ENCODE data around the gene RSPRY1.

RSPRY1 gene

DNA sequence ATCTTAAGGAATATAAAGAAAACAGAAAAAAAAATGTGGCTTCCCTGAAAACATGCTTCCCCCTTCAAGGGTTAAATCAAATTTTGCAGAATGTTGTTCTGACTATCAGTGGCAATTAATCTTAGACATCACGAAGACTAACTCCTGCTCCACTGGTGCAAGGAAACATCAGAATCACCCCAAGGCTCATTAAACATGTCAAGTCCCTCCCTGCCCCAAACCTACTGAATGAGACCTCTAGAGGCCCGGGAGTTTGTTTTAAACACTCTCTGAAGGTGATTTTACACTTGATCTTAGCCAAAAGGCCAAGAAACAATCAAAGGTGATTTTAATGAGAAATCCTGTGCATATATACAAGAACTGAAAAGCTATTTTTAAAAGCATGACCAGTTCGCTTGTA is 18.6 kb upstream of the RSPRY1 start:
- TF ChIP-seq FOXP2 (optimal IDR thresholded peaks at IDR 0.05; ENCODE audit: borderline replicate concordance, extremely low read depth, extremely low read length, insufficient read depth), result no peak
- TF ChIP-seq REST (IDR thresholded peaks at IDR 0.05; ENCODE audit: insufficient read depth in 1 of 2, low read depth in 2 of 2, low read length in 2 of 2), result no peak
- TF ChIP-seq POLR2AphosphoS5 (IDR thresholded peaks at IDR 0.05; ENCODE audit: low read depth, low read length), result no peak
- no peak for TF ChIP-seq TAF1 (IDR thresholded peaks at IDR 0.05; ENCODE audit: borderline replicate concordance, insufficient read depth, low read length)
- no peak for TF ChIP-seq SIN3A (IDR thresholded peaks at IDR 0.05; ENCODE audit: borderline replicate concordance, insufficient read depth, low read length)

DNA sequence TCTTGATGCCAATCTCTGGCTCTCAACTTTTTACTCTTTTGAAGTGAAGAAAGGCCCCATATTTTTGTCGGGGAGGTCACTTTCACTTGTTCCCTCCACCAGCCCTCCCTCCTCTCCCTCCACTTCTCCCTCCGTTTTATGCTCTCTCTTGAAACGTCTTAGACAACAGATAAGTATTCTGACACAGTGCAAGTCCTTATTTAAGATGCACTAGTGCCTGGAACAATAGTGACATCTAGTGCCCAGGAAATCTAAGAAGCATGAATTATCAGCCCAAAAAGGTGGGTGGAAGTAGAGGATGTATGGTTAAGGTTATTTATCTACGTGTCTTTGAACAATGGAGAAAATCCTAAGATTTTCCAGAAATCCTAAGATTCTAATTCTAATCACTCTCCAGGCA is 18.2 kb upstream of the RSPRY1 start:
- TF ChIP-seq POLR2AphosphoS5 (IDR thresholded peaks at IDR 0.05; ENCODE audit: low read depth, low read length) (no peak), SIN3A (IDR thresholded peaks at IDR 0.05; ENCODE audit: borderline replicate concordance, insufficient read depth, low read length) (no peak), FOXP2 (optimal IDR thresholded peaks at IDR 0.05; ENCODE audit: borderline replicate concordance, extremely low read depth, extremely low read length, insufficient read depth) (no peak), TAF1 (IDR thresholded peaks at IDR 0.05; ENCODE audit: borderline replicate concordance, insufficient read depth, low read length) (no peak), REST (IDR thresholded peaks at IDR 0.05; ENCODE audit: insufficient read depth in 1 of 2, low read depth in 2 of 2, low read length in 2 of 2) (no peak)

DNA sequence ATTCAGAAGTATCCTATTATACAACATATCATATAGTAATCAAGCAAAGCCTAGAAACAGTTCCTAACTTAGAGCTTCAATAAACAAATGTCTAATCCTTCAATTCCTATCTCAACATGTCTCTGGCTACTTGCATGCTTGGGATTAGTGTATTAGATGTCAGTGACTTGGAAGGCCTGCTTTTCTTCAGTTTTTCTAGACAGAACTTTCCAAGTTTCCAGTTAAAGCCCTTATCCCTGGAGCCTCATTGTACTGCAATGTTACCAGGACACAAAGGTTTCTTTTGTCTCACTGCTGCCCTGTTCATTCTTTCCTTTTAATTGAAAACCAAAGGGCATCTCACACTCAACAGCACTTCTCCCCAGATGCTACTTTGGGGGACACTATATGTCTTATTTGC is 16.8 kb upstream of the RSPRY1 start:
- no peak for TF ChIP-seq REST (IDR thresholded peaks at IDR 0.05; ENCODE audit: insufficient read depth in 1 of 2, low read depth in 2 of 2, low read length in 2 of 2)
- no peak for TF ChIP-seq TAF1 (IDR thresholded peaks at IDR 0.05; ENCODE audit: borderline replicate concordance, insufficient read depth, low read length)
- no peak for TF ChIP-seq SIN3A (IDR thresholded peaks at IDR 0.05; ENCODE audit: borderline replicate concordance, insufficient read depth, low read length)
- TF ChIP-seq POLR2AphosphoS5 (IDR thresholded peaks at IDR 0.05; ENCODE audit: low read depth, low read length), result no peak
- no peak for TF ChIP-seq FOXP2 (optimal IDR thresholded peaks at IDR 0.05; ENCODE audit: borderline replicate concordance, extremely low read depth, extremely low read length, insufficient read depth)

DNA sequence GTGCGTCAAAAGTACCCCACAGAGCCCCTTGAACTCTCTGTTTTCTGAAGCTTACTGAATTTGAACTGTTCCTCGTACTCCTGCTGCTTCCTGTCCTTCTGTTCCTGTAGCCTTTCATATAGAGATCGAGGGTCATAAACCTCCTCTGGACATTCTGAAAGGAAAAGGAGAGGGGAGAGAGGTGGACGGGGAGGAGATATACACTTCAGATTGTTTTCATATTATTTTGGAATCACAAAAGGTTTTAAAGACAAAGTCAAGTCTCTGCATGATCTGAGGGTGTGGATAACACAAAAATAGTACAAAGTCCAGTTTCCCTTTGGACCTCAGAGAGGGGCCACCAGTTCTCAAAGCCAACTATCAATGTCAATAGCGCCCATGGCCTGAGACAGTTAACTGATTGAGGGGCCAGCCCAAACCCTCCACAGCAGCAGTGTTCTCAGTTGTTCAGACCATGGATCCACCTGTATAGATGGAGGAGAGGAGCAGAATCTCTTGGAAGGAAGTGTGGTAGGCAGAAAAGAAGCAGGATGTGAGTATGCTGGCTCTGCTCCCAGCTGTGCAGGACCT is 13.3 kb upstream of the RSPRY1 start:
- TF ChIP-seq REST (IDR thresholded peaks at IDR 0.05; ENCODE audit: insufficient read depth in 1 of 2, low read depth in 2 of 2, low read length in 2 of 2) (no peak), SIN3A (IDR thresholded peaks at IDR 0.05; ENCODE audit: borderline replicate concordance, insufficient read depth, low read length) (no peak), TAF1 (IDR thresholded peaks at IDR 0.05; ENCODE audit: borderline replicate concordance, insufficient read depth, low read length) (no peak), FOXP2 (optimal IDR thresholded peaks at IDR 0.05; ENCODE audit: borderline replicate concordance, extremely low read depth, extremely low read length, insufficient read depth) (no peak), POLR2AphosphoS5 (IDR thresholded peaks at IDR 0.05; ENCODE audit: low read depth, low read length) (no peak)

DNA sequence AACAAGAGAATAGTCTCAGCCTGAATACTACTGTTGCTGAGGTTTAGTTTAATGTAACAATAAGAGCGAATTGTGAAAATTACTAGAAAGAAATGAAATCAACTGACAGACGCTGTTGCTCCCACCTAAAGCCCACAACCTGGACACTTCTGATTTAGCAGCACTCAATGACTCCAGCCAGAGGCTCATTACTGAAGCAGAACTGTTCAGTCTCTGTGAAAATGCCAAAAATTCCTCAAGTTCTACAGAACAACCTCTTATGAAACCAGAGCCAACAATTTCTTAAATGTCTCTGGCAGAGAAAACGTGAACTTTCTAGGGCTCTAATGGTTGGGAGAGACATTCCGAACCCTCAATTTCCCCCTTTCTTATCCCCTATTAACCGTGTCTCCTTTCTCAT is 10.2 kb upstream of the RSPRY1 start:
- TF ChIP-seq FOXP2 (optimal IDR thresholded peaks at IDR 0.05; ENCODE audit: borderline replicate concordance, extremely low read depth, extremely low read length, insufficient read depth) (no peak), SIN3A (IDR thresholded peaks at IDR 0.05; ENCODE audit: borderline replicate concordance, insufficient read depth, low read length) (no peak), REST (IDR thresholded peaks at IDR 0.05; ENCODE audit: insufficient read depth in 1 of 2, low read depth in 2 of 2, low read length in 2 of 2) (no peak), TAF1 (IDR thresholded peaks at IDR 0.05; ENCODE audit: borderline replicate concordance, insufficient read depth, low read length) (no peak), POLR2AphosphoS5 (IDR thresholded peaks at IDR 0.05; ENCODE audit: low read depth, low read length) (no peak)
